CD4-positive, alpha-beta T cell treated with Interleukin-17A for 1 hour (primary cell): ENCODE data around the gene DOCK1.
"Not testable (repeated sequence)": the region's sequence is repeated elsewhere in the genome, so short reads cannot be mapped to it uniquely, and the experiment has no call there.

Experiments used
- DNase-seq: peaks from one replicate; pipeline ENCODE4 v3.0.0-alpha.2; 2020

Gene DOCK1

DNA sequence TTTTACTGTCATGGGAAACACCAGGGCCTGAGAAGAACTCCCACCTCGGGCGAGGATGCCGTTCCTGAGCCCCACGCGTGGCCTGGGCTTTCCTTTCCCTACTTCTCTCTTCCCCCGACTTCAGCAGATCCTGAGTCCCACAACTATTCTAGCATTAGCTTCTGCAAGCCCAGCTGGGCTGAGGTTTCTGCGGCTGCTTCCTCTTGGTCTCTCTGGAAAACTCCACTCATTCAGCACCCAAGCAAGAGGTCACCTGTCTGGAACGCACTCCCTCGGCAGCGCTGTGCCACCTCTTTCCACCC, 761 bp upstream of the DOCK1 start:
- no peak for DNase-seq

DNA sequence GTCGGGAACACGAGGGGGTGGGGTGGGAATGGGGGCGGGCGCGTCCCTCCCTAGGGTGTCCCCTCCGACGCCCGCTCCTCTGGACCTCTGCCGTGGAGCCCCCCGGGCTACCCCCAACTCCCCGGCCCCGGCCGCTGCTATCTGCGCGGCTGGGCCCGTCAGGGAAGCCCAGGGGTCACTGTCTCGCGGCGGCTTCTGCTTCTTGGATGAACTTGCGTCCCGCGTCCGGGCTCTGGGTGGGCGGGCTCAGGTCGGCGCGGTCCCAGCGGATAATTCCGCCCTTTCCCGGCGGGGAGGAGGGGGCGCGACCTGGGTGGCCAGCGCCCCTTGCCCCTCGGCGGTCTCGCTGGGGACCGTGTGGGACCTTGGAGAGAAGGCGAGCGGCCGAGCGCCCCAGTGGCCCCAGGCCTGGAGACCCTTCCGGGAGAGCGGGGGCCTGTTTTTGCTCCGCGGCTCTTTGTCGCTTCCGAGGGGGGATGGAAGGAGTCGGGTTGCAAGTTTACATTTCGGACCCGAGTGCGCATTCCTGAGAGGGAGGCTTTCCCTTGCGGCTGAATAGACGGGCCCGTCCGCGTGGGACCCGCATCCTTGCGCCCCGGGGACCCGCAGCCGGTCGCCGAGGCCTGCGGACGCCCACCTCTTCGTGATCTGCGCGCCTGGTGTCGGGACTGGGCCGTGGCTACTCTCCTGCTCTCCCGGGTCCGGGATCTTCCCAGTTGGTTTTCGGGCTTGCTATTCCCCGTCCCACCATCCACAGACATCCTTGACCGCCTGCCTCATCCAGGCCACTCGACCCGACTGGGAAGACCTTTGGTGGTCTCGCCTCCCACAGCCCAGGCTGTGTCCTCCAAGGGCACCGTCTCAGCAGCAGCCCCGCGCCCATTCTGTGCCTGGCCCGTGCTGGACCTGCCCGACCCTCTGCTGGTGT, 812 bp downstream of the DOCK1 start:
- DNase-seq, result no peak

DNA sequence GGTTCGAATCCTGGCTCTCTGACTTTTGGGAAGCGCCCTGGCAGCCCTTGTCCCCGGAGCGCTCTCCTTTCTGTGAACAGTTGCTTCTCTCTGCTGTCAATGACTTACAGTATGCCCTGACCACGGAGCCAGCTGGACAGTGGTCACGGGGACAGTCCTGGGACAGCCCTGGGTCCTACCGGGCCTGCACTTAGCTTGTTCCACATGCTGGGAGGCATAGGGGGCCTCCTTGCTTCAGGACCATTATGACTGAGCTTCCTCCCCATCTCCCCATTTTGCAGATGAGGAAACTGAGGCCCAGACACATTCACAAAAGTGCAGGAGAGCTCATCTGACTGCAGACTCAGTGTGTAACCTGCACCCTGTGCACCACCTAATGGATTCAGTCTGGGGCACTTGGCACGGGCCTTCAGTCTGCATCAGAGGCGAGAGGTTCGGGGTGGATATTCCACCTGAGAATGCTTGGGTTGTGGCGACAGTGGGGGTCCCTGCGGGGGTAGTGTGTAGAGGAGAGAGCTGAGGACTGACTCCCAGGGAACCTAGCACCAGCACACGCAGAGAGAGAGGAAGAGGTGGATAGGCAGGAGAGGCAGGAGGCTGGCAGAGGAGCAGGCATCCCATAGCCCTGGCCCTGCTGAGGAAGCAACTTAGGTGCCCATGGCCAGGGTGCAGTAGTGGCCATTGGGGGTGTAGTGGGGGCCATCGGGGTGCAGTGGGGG, 1.6 kb downstream of the DOCK1 start:
- no peak for DNase-seq

GRCh38 chr10:126907423-126907970, 2.3 kb downstream of the DOCK1 start:
- no peak for DNase-seq

DNA sequence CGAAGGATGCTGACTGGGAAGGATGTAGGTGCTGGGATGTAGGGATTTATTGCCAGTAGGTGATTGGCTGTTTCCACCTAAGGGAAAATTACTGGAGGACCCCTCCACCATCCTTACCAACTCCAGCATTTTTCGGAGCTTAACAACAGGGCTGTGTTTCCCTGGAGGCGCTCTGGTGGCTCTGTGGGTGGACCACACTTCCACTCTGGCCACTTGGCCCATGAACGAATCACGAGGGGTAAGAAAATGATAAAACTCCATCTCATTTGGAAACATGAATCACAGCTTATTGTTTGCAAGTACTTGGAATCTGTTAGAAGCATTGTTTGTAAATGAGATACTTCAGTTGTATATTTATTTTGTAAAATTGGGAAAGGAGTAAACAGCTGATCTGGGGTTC, 3.0 kb downstream of the DOCK1 start:
- DNase-seq, result no peak

DNA sequence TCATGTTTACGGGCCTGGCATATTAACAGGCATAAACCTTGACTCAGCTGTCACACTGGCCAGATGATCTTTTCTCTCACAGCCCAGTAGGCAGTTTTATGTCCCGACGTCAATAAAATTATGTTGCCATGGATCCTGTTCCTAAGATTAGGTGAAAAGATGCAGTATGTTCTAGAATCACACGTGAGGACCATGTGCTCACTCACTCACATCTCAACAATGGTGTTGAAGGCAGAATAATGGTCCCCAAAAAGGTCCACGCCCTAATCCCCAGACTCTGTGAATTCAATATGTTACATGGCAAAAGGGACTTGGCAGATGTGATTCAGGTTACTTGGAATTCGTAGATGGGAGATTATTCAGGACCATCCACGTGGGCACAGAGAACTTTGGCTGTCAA, 3.5 kb downstream of the DOCK1 start:
- no peak for DNase-seq

DNA sequence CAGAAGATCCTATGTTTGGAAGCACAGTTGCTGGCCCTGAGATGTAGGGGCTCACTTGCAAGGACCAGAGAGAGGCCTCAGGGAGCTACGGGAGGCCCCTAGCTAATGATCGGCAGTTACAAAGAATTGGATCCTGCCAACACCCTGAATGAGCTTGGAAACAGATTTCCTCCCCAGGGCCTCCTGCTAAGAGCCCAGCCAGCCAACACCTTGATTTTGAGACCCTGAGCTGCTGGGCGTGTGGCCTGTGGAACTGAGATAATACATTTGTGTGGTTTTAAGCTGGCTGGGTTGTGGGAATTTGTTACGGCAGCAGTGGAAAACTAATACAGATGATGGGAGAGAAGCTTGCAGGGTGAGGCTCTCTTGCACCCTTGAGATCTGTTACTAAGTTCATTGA, 3.9 kb downstream of the DOCK1 start:
- DNase-seq, result no peak

DNA sequence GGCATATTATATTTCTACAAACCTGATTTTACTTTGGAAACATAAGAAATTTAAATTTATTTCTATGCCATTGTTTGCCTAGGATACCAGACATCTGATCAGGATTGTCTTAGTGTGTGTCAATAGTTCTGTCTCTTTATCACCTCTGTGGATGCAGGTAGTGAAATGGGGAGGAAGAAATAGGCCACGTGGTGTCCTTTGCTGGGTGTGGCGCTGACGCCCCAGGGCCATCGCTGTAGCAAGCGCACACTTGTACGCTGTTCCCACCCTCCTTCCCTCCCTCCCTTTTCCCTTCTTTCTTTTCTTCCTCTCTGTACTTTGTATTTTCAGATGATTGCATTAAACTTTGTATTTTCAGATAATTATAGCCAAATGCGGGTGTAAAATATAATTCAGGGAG, 5.0 kb downstream of the DOCK1 start:
- DNase-seq, result no peak

DNA sequence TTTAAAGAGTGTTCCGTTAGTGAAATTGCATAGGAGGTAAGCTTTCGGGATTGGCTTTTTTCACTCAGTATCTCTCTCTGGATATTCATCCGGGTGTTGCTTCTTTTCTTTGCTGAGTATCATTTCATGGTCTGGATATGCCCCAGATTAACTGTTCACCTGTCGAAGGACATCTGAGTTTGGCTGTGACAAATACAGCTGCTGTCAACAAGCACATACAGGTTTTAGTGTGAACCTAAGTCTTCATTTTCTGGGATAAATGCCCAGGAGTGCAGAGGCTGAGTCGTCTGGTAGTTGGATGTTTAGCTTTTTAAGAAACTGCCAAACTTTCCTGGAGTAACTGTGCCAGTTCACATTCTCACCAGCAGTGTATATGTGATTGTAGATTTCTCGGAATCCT, 5.6 kb downstream of the DOCK1 start:
- no peak for DNase-seq

GRCh38 chr10:126911301-126911700, 6.1 kb downstream of the DOCK1 start:
- no peak for DNase-seq

DNA sequence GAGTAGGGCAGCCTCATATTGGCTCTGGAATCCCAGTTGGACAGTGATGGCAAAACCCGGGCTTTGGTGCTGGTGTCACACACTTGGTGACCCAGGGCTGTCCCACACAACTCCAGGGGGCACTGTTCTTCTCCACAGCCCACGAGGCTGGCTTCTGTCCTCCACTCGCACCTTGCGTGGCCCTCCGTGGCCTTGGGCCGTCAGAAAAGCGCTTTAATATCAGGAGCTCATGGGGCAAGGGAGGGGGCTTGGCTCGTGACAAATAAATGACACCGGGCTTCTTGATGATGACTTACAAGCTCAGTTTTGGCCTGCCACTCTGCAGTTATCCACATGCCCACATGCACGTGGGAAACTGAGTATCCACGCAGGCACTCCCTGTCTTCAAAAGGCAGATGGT, 8.1 kb downstream of the DOCK1 start:
- no peak for DNase-seq

GRCh38 chr10:126914561-126914960, 9.3 kb downstream of the DOCK1 start:
- no peak for DNase-seq

DNA sequence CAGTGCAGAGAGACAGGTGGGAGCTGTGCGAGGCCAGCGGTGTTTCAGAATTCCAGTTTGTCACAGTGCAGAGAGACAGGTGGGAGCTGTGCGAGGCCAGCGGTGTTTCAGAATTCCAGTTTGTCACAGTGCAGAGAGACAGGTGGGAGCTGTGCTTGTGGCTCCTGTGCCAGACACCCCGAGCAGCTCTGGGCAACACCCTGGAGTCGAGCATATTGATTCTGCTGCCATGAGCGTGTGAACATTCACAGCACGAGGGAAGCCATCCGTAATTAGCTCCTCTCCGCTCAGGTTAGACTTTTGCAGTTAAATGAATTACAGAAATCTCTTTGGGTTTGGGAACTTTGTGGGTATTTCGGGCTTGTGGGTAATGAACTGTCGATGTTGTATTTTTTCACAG, 11.7 kb downstream of the DOCK1 start:
- DNase-seq, result not testable (repeated sequence)

DNA sequence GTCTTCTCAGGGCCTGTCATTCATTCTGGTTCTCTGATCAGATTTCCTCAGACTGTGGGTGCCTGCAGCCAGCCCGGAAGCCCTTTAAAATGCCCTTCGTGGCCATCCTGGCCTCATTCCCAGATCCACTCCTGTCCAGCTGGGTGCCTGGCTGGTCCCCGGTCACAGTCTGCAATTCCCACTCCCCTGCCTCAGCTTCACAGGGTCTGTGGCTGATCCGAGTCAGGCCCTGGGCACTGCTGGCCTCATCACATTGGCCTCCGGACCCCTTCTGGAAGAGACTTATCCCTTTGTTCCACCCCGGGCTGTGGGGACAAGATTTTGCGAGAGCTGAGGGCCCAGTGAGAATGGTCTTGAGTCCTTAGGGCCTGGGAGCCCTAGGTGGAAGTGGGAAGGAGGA, 12.1 kb downstream of the DOCK1 start:
- no peak for DNase-seq

DNA sequence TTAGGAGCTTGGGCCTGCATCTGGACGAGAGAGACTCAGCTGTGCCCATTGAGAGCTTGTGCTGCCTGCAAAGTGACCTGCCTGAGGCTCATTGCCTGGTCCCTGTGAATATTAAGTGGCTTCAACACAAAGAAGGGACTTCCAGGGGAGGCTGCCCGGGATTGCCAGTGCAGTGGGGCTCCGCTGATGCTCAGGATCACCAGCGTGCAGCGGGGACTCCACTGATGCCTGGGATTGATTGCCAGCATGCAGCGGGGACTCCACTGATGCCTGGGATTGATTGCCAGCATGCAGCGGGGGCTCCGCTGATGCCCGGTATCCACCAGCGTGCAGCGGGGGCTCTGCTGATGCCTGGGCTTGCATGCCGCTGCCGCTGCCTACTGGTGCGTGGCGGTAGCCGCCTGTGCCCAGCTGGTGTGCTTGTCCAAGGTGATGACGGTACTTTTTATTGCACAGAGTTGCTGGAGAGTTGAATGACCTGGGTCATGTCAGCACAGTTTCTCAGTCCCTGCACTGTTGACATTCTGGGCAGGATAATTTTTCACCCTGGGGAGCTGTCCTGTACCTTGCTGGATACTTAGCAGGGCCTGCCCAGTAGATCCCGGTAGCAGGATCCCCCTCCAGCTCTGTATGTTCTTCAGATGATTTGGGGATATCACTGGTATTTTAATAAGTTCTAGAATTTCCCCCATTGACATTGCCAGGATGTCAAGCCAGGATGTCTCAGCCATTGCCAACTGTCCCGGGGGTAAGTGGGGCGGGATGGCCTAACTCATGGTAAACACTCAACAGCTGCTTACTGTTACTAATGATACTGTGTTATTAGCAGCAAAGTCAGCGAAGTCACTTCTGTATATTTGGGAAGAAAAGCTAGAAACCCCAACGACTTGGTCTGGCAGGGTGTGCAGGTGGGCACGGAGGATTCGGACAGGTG, 13.0 kb downstream of the DOCK1 start:
- DNase-seq, result no peak

DNA sequence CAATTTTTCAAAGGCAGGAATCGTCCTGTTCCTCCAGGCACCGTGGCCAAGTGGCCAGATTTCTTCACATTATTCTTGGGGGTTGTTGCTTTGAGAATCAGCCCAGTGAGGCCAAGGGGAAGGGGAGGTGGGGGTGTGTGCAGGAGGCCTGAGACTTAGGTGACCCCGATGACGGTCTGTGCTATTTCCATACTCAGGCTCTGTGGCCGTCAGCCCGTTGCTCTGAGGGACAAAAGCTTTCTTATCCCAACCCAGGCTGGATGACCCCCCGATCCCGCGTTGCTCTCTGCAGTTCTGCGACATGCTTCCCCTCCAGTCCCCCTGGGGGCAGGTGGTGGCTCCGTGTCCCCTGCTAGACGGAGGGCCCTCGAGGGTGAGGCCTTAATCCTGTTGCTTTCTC, 14.2 kb downstream of the DOCK1 start:
- DNase-seq, result no peak

DNA sequence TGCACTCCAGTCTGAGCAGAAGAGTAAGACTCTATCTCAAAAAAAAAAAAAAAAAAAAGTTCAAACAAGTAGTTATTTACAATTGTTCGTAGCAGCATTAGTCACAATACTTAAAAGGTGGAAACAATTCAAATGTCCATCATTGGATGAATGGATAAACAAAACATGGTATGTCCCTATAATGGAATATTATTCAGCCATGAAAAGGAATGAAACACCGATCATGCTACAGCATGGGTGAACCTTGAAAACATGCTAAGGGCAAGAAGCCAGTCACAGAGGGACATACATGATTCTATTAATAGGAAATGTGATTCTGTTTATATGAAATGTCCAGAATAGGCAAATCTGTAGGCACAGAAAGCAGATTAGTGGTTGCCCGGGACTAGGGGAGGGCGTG, 15.9 kb downstream of the DOCK1 start:
- DNase-seq, result no peak

DNA sequence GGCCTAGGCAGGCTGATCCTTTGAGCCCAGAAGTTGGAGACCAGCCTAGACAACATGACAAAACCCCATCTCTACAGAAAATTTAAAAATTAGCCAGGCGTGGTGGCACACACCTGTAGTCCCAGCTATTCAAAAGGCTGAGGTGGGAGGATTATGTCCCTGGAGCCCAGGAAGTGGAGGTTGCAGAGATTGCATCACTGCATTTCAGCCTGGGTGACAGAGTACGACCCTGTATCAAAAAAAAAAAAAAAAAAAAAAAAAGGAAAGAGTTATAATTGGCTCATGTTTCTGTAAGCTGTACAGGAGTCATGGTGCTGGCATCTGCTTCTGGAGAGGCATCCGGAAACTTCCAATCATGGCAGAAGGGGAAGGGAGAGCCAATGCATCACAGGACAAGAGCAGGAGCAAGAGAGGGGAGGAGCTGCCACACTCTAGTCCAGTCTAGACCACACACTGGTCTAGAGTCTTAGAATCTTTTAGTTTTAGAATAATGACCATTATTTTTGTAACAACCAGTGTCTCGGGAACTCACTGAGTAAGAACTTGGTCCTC, 16.8 kb downstream of the DOCK1 start:
- no peak for DNase-seq

DNA sequence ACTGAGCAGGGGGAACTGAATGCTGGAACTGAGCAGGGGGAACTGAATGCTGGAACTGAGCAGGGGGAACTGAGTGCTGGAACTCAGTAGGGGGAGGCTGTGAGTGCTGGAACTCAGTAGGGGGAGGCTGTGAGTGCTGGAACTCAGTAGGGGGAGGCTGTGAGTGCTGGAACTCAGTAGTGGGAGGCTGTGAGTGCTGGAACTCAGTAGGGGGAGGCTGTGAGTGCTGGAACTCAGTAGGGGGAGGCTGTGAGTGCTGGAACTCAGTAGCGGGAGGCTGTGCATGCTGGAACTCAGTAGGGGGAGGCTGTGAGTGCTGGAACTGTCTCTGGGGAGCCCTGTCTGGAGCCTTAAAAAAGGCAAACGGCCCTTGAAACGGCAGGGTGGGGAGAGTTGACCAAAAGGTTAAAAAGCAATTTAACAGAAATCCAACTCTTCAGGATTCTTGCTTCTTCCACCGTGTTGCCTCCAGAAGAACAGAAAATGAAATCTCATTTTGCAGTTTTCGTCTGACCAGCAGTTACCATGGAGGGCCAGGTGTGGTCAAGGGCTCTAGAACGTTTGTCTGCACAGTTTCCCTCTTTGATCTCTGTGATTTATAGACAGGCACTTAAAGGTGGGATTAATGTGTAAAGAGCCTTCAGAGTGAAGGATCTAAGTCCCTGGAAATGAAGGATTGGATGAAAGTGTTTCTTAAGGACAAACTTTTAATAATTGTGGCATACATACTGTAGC, 19.1 kb downstream of the DOCK1 start:
- no peak for DNase-seq

- no peak for DNase-seq
These were observed 19.7 kb downstream of the DOCK1 start for GRCh38 chr10:126924915-126925300.

GRCh38 chr10:126926568-126926967, 21.3 kb downstream of the DOCK1 start:
- DNase-seq, result no peak

DNA sequence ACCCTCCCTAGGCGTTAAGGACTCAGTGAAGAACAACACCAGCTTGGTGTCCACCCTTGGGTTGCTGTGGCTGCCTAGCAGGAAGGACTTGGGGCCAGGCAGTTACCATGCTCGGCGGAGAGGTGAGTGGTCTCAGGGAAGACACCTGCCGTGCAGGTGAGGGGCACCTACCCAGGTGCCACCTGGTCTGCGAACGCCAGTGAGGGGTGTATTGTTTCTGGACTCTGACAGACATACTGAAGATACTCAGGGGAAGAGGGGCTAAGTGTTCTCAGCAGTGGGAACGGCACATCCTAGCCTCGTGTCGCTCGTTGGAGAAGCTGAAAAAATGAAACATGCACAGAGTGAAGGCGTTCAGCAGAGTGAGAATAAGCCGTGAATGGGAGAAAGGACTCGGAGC, 22.6 kb downstream of the DOCK1 start:
- no peak for DNase-seq
